ENCODE measurements around the gene PCDHGB3. TPM values are rescaled to one million over a fixed set of nuclear protein-coding genes. Genes with fewer than 3 reads are reported as not detected.
"Not testable (repeated sequence)": the region's sequence is repeated elsewhere in the genome, so short reads cannot be mapped to it uniquely, and the experiment has no call there.

The PCDHGB3 gene
- total RNA-seq, 1 donor from 2014 or later, result 1.3 TPM

- intact Hi-C loops (cut with micrococcal nuclease), result loop anchor here (5.0 kb wide), 1 partner anchor 52 kb away; the partner anchor contains the start of gene PCDHGA5
Observed at GRCh38 chr5:141414548-141415274, 44.7 kb downstream of the PCDHGB3 start.

DNA sequence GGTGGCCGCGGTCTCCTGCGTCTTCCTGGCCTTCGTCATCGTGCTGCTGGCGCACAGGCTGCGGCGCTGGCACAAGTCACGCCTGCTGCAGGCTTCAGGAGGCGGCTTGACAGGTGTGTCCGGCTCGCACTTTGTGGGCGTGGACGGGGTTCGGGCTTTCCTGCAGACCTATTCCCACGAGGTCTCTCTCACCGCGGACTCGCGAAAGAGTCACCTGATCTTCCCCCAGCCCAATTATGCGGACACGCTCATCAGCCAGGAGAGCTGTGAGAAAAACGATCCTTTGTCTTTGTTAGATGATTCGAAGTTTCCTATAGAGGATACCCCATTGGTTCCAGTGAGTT lies 45.2 kb downstream of the PCDHGB3 start:
- intact Hi-C loops (cut with micrococcal nuclease), result not testable (repeated sequence)

- intact Hi-C loops (cut with micrococcal nuclease), result loop anchor here (1.0 to 2.0 kb wide), 4 partner anchors 95 to 141 kb away; partner anchors contain the start of gene TAF7
Observed at GRCh38 chr5:141417494-141418172, 47.6 kb downstream of the PCDHGB3 start, which contains the start of gene PCDHGB7. TSS of gene PCDHGB7 (plus strand) at chr5:141417677. CDS start at chr5:141417860, 183 bp downstream.

DNA sequence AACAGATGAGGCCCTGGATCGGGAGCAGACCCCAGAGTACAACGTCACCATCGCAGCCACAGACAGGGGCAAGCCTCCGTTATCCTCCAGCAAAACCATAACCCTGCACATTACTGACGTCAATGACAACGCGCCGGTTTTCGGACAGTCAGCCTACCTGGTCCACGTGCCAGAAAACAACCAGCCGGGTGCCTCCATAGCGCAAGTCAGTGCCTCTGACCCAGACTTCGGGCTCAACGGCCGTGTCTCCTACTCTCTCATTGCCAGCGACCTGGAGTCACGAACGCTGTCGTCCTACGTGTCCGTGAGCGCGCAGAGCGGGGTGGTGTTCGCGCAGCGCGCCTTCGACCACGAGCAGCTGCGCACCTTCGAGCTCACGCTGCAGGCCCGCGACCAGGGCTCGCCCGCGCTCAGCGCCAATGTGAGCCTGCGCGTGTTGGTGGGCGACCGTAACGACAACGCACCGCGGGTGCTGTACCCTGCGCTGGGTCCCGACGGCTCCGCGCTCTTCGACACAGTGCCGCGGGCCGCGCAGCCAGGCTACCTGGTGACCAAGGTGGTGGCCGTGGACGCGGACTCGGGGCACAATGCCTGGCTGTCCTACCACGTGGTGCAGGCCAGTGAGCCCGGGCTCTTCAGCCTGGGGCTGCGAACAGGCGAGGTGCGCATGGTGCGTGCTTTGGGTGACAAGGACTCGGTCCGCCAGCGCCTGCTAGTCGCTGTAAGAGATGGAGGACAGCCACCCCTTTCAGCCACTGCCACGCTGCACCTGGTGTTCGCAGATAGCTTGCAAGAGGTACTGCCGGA lies 49.2 kb downstream of the PCDHGB3 start:
- intact Hi-C loops (cut with micrococcal nuclease), result no loop called here

DNA sequence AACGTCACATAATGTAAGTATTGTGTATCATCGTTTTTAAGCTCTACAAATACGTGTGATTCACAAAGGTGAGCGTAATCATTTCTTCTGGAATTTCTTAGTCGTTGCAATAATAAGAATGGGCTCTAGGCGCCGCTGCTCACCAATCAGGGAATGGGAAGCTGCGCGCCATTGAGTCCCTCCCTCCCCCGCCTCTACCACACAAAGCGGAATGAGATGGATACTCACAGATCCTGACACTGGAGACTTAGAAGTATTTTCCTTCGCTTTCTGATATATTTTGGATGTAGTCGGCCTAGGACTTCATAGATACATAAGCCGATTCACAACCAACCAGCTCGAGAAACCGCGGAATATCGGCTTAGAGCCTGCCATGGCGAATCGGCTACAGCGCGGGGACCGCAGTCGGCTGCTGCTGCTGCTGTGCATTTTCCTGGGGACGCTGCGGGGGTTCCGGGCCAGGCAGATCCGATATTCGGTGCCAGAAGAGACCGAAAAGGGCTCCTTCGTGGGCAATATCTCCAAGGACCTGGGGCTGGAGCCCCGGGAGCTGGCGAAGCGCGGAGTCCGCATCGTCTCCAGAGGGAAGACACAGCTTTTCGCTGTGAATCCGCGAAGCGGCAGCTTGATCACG lies 50.9 kb downstream of the PCDHGB3 start, which contains the start of gene PCDHGA11:
PCDHGA11 (plus strand) TSS at position 197 of the 634 bp plus-strand sequence; CDS start at position 374, 177 bp downstream.
- intact Hi-C loops (cut with micrococcal nuclease), result loop anchor here (1.0 to 10.0 kb wide), 4 partner anchors 56 to 576 kb away; partner anchors contain the start of genes PCDHA8, PCDHA9, PCDHGA4 and PCDHGB2

GRCh38 chr5:141421489-141421855 lies 51.4 kb downstream of the PCDHGB3 start:
- intact Hi-C loops (cut with micrococcal nuclease), result loop anchor here (5.0 to 10.0 kb wide), 3 partner anchors 56 to 577 kb away; partner anchors contain the start of genes PCDHA8, PCDHA9, PCDHGA4 and PCDHGB2

Other genes with a start within 250 kb of the PCDHGB3 start
- not detected in 2 replicates for gene PCDHB4, start 248.4 kb upstream of the PCDHGB3 start, total RNA-seq
- not detected in 2 replicates for gene PCDHB5, start 235.0 kb upstream of the PCDHGB3 start, total RNA-seq
- not detected in 2 replicates for gene PCDHB6, start 220.2 kb upstream of the PCDHGB3 start, total RNA-seq
- gene PCDHB7, start 197.6 kb upstream of the PCDHGB3 start, total RNA-seq, result not detected in 2 replicates
- not detected in 2 replicates for gene PCDHB8, start 192.5 kb upstream of the PCDHGB3 start, total RNA-seq
- not detected in 2 replicates for gene PCDHB16, start 187.9 kb upstream of the PCDHGB3 start, total RNA-seq
- gene PCDHB9, start 183.1 kb upstream of the PCDHGB3 start, total RNA-seq, result not detected in 2 replicates
- gene PCDHB10, start 177.9 kb upstream of the PCDHGB3 start, total RNA-seq, result not detected in 2 replicates
- not detected in 2 replicates for gene PCDHB11, start 170.6 kb upstream of the PCDHGB3 start, total RNA-seq
- gene PCDHB12, start 161.5 kb upstream of the PCDHGB3 start, total RNA-seq, result not detected in 2 replicates
- not detected in 2 replicates for gene PCDHB13, start 156.3 kb upstream of the PCDHGB3 start, total RNA-seq
- not detected in 2 replicates for gene PCDHB14, start 146.9 kb upstream of the PCDHGB3 start, total RNA-seq
- gene PCDHB15, start 124.8 kb upstream of the PCDHGB3 start, total RNA-seq, result not detected in 2 replicates
- gene SLC25A2, start 66.2 kb upstream of the PCDHGB3 start, total RNA-seq, result 0.44 and 0.56 TPM in 2 replicates
- gene TAF7, start 49.5 kb upstream of the PCDHGB3 start, total RNA-seq, result 61.0 and 65.9 TPM in 2 replicates
- gene PCDHGA1, start 39.7 kb upstream of the PCDHGB3 start, total RNA-seq, result 0.15 and 0.17 TPM in 2 replicates
- gene PCDHGA2, start 31.5 kb upstream of the PCDHGB3 start, total RNA-seq, result 0.05 and 0.07 TPM in 2 replicates
- gene PCDHGA3, start 26.4 kb upstream of the PCDHGB3 start, total RNA-seq, result 0.07 and 0.34 TPM in 2 replicates
- gene PCDHGB1, start 20.1 kb upstream of the PCDHGB3 start, total RNA-seq, result 0.15 and 0.17 TPM in 2 replicates
- gene PCDHGA4, start 15.2 kb upstream of the PCDHGB3 start, total RNA-seq, result 0.74 and 0.98 TPM in 2 replicates
- gene PCDHGB2, start 10.2 kb upstream of the PCDHGB3 start, total RNA-seq, result 1.0 and 1.3 TPM in 2 replicates
- gene PCDHGA5, start 6.1 kb upstream of the PCDHGB3 start, total RNA-seq, result 0.46 and 0.49 TPM in 2 replicates
- gene PCDHGA6, start 3.6 kb downstream of the PCDHGB3 start, total RNA-seq, result 0.44 and 0.80 TPM in 2 replicates
- 0.15 and 0.24 TPM in 2 replicates for gene PCDHGA7, start 12.5 kb downstream of the PCDHGB3 start, total RNA-seq
- gene PCDHGB4, start 17.5 kb downstream of the PCDHGB3 start, total RNA-seq, result 0.17 TPM in 2 replicates
- 0.07 and 0.15 TPM in 2 replicates for gene PCDHGA8, start 22.4 kb downstream of the PCDHGB3 start, total RNA-seq
- 0.46 and 0.66 TPM in 2 replicates for gene PCDHGB5, start 27.7 kb downstream of the PCDHGB3 start, total RNA-seq
- 0.17 and 0.27 TPM in 2 replicates for gene PCDHGA9, start 32.5 kb downstream of the PCDHGB3 start, total RNA-seq
- gene PCDHGB6, start 37.8 kb downstream of the PCDHGB3 start, total RNA-seq, result 0.22 and 0.37 TPM in 2 replicates
- gene PCDHGA10, start 42.7 kb downstream of the PCDHGB3 start, total RNA-seq, result 0.20 and 0.27 TPM in 2 replicates
- 0.07 and 0.29 TPM in 2 replicates for gene PCDHGB7, start 47.4 kb downstream of the PCDHGB3 start, total RNA-seq
- 0.24 and 0.32 TPM in 2 replicates for gene PCDHGA11, start 50.8 kb downstream of the PCDHGB3 start, total RNA-seq
- gene PCDHGA12, start 60.3 kb downstream of the PCDHGB3 start, total RNA-seq, result 0.12 and 0.20 TPM in 2 replicates
- 0.07 TPM in 1 of 2 replicates, not detected in the other for gene PCDHGC3, start 105.7 kb downstream of the PCDHGB3 start, total RNA-seq
- gene PCDHGC4, start 114.8 kb downstream of the PCDHGB3 start, total RNA-seq, result 0.37 TPM in 1 of 2 replicates, not detected in the other
- gene PCDHGC5, start 118.8 kb downstream of the PCDHGB3 start, total RNA-seq, result not detected in 2 replicates
- 273 and 283 TPM in 2 replicates for gene DIAPH1, start 248.8 kb downstream of the PCDHGB3 start, total RNA-seq

Data from T-helper 1 cell treated with Interleukin-12 subunit alpha and Interleukin-12 subunit beta and Interleukin-4 antibody, amounts not matched to agents 30 ng/mL and 1 ng/mL, for 36 hours (primary cell).